ENCODE measurements around the gene CTDSP2. TPM values are rescaled to one million over a fixed set of nuclear protein-coding genes. Genes with fewer than 3 reads are reported as not detected.

Gene CTDSP2
- total and polyA plus RNA-seq, 2 of the 8 experiments (the other 6 are each of a cell fraction or from before 2014, with no cell fraction given): 71.3 to 91.7 TPM

DNA sequence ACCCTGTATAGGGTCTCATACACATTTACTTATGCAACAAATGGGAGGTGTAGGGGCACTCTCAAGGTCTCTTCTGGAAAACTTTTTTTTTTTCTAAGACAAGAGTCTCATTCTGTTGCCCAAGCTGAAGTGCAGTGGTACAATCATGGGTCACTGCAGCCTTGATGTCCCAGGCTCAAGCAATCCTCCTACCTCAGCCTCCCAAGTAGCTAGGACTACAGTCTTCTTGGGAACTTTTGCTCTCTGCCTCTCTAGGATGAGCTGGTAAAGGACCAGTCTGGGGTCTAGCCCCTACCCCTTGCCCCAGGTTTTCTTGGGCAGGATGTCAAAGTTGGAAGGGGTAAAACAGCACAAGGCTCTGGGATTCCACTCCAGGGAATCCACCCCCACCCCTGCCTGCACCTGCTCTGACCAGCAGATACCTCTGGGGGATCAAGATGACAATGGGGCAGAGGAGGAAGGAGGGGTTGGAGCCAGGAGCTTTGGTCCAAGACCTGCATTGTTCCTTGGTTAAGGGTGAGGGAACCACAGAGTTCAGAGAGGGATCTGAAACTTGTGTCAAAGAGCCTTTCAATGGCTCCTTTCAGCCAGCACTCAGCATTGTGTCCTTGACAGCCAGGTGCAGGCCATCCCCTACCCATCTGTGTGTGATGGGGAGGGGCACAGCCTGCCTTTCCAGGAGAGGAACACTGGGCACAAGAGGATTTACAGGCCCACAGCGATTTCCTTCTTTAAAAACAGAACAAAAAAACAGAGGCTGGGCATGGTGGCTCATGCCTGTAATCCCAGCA lies 12.2 kb downstream of the CTDSP2 start:
- 0 out of 2 replicates have a peak overlapping the region, but pooled peaks have one; percentile 53 for H2AK5ac ChIP-seq (ENCODE audit: low read depth, low read length)
- H2BK12ac ChIP-seq (ENCODE audit: low read depth, low read length): no peak overlapping the region
- H4K8ac ChIP-seq (ENCODE audit: extremely low read depth, insufficient read depth, low read length): no peak overlapping the region; the same call in none of the 2 replicates
- FAIRE-seq: no peak
- H3K14ac ChIP-seq (ENCODE audit: insufficient read length): no peak overlapping the region
- no peak overlapping the region for H3K4ac ChIP-seq (replicated peaks; ENCODE audit: insufficient read length, low read depth, low read length)
- no peak overlapping the region; a peak in 1 of 7 replicates for H3K9ac ChIP-seq (replicated peaks in 1 of 4; ENCODE audit: extremely low read depth in 1 of 4, low read depth in 3 of 4, low read length in 3 of 4)
- peaks cover 28% of the 10 kb centered on the region for H3K79me1 ChIP-seq (ENCODE audit: low read depth, low read length)
- H3K4me2 ChIP-seq (ENCODE audit: insufficient read depth in 1 of 2, low read depth in 2 of 2, low read length in 2 of 2): peak overlapping the region in 1 of 2 experiments; percentile 21; a peak in 2 of 4 replicates
- no peak overlapping the region for H4K91ac ChIP-seq (replicated peaks; ENCODE audit: insufficient read length, low read length)
- DNase-seq (ENCODE audit: low read depth in 1 of 2, low spot score in 2 of 2): no peak
- H3K4me1 ChIP-seq (replicated peaks in 1 of 4; ENCODE audit: control insufficient read depth in 3 of 4, insufficient read depth in 4 of 4, low read length in 3 of 4): peaks cover 31 to 58% (median 33%) of the 10 kb centered on the region in 4 experiments
- no peak overlapping the region for H2BK15ac ChIP-seq (ENCODE audit: low read length)
- 25% methylated on average over 1 of the region's 1 CpG; no CpG with 5 or more reads in 1 of the 2 experiments for WGBS, 2 experiments (ENCODE audit: extremely low coverage in 1 of 2, insufficient coverage in 1 of 2, insufficient read length in 1 of 2, insufficient replicate concordance in 2 of 2, low coverage in 1 of 2, low lambda C conversion rate in 2 of 2, missing lambda C conversion rate in 1 of 2)
- H4K5ac ChIP-seq (ENCODE audit: insufficient read length, low read depth, low read length): no peak overlapping the region
- H4K20me1 ChIP-seq (replicated peaks in 1 of 2; ENCODE audit: control insufficient read depth in 1 of 2, insufficient read depth in 2 of 2, low read length in 2 of 2): peaks cover 29 to 48% of the 10 kb centered on the region in 2 experiments
- no peaks in the 10 kb centered on the region for H3K9me3 ChIP-seq (ENCODE audit: insufficient read depth in 2 of 2, low read depth in 1 of 2, low read length in 1 of 2)
- H2BK5ac ChIP-seq (ENCODE audit: low read depth, low read length): peak overlapping the region; percentile 36; the same call in 1 of the 2 replicates
- H3K27me3 ChIP-seq (replicated peaks in 1 of 4; ENCODE audit: control insufficient read depth in 3 of 4, extremely low read depth in 1 of 4, insufficient read depth in 3 of 4, low read length in 3 of 4): no peaks in the 10 kb centered on the region
- no peak overlapping the region for H3K56ac ChIP-seq (replicated peaks; ENCODE audit: insufficient read length, low read depth, low read length)
- no peak overlapping the region for H3K27ac ChIP-seq (ENCODE audit: low read depth, low read length)
- H2BK20ac ChIP-seq (ENCODE audit: low read length): no peak overlapping the region
- H3K36me3 ChIP-seq (ENCODE audit: control insufficient read depth in 2 of 4, insufficient read depth in 4 of 4, low read length in 3 of 4): peaks cover 0 to 3% (median 1%) of the 10 kb centered on the region in 4 experiments; a peak in 4 of 8 replicates
- H2BK120ac ChIP-seq (replicated peaks; ENCODE audit: low read depth, low read length): no peak overlapping the region
- H3K23me2 ChIP-seq (ENCODE audit: low read depth, low read length): no peaks in the 10 kb centered on the region
- no peak for TF ChIP-seq SIX5 (IDR thresholded peaks at IDR 0.05; ENCODE audit: low read depth, low read length)
- TF ChIP-seq, protein P1, sequence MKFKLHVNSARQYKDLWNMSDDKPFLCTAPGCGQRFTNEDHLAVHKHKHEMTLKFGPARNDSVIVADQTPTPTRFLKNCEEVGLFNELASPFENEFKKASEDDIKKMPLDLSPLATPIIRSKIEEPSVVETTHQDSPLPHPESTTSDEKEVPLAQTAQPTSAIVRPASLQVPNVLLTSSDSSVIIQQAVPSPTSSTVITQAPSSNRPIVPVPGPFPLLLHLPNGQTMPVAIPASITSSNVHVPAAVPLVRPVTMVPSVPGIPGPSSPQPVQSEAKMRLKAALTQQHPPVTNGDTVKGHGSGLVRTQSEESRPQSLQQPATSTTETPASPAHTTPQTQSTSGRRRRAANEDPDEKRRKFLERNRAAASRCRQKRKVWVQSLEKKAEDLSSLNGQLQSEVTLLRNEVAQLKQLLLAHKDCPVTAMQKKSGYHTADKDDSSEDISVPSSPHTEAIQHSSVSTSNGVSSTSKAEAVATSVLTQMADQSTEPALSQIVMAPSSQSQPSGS (IDR thresholded peaks at IDR 0.05; ENCODE audit: low read length): no peak
- no peak for TF ChIP-seq EZH2 (IDR thresholded peaks at IDR 0.05; ENCODE audit: low read depth, low read length, severe bottlenecking)
- no peak for TF ChIP-seq SP2 (IDR thresholded peaks at IDR 0.05; ENCODE audit: low read length)
- no peak for TF ChIP-seq CHD2 (IDR thresholded peaks at IDR 0.05; ENCODE audit: low read length)
- TF ChIP-seq SAP30 (IDR thresholded peaks at IDR 0.05; ENCODE audit: insufficient read depth, insufficient replicate concordance, low read length): no peak
- no peak for TF ChIP-seq RXRA (IDR thresholded peaks at IDR 0.05; ENCODE audit: insufficient read depth, low read depth, low read length)
- POLR2A ChIA-PET (ENCODE audit: partially characterized antibody): interaction anchor here (1.3 to 24.2 kb wide), 4 partner anchors 11 to 61 kb away, joined by 3 to 722 read pairs (median 36); partner anchors contain the start of genes CTDSP2 and TSFM
- CTCF ChIA-PET (ENCODE audit: partially characterized antibody): interaction anchor here (0.6 to 10.0 kb wide), 16 partner anchors 9 to 190 kb away, joined by 3 to 181 read pairs (median 10); partner anchors contain the start of gene CTDSP2
- H3K4me3 ChIP-seq (ENCODE audit: extremely low read depth in 1 of 4, insufficient read depth in 2 of 4, low read depth in 3 of 4, low read length in 4 of 4): no peak overlapping the region
- no peak overlapping the region for H2AFZ ChIP-seq (ENCODE audit: low read length)
- H3K23ac ChIP-seq (ENCODE audit: insufficient read length): no peak overlapping the region
- peaks cover 12 to 94% of the 10 kb centered on the region in 2 experiments for H3K79me2 ChIP-seq (ENCODE audit: control insufficient read depth in 1 of 2, insufficient read depth in 2 of 2, low read length in 2 of 2)
- no peak overlapping the region for H3K18ac ChIP-seq (ENCODE audit: extremely low read depth, low read length)

Data from H1 (cell line).